B cell (primary cell): ENCODE data around the gene STK11. TPM values are rescaled to one million over a fixed set of nuclear protein-coding genes. Genes with fewer than 3 reads are reported as not detected.

Experiments
- ATAC-seq: fragments of 200-7000 bp; cut with Tn5 transposase; one replicate; pipeline ENCODE4 v1.10.0; 2021; ENCODE audit warnings: low read depth, mild to moderate bottlenecking, moderate number of reproducible peaks, moderate library complexity
- CTCF ChIA-PET: fragments of 350-600 bp; sonication (Branson Sonifier 250); formaldehyde crosslinking; loops from one replicate; lab custom pipeline; 2021; ENCODE audit warnings: antibody characterized with exemption, inconsistent platforms; lab: Charles Lee
- POLR2A ChIA-PET: fragments of 350-600 bp; sonication (Branson Sonifier 250); formaldehyde crosslinking; loops from one replicate; lab custom pipeline; 2021; ENCODE audit warnings: antibody characterized with exemption; lab: Charles Lee
- DNase-seq: peaks from one replicate; pipeline ENCODE4 v3.0.0; 2013
- H2AFZ ChIP-seq: 2 replicates; pipeline ENCODE4 v1.6.1; 2012; ENCODE audit warnings: mild to moderate bottlenecking, low read depth, low read length; ENCODE audit not compliant: insufficient read depth, poor library complexity, severe bottlenecking
- H3K27ac ChIP-seq, 2 donors: 1 replicate in 1 of 2; 2 replicates in 1 of 2; pipeline ENCODE4 v1.5.1; 2012 to 2013; ENCODE audit warnings: low read length in 2 of 2, mild to moderate bottlenecking in 2 of 2, moderate library complexity in 1 of 2
- H3K27me3 ChIP-seq, 4 experiments: fragments of 200-600 bp in 1 of 4; sonication (generic) in 1 of 4; replicated peaks in 1 of 4; 1 replicate in 2 of 4; 2 replicates in 2 of 4; pipeline versions ENCODE4 v1.6.1 to v1.7.0; 2013 to 2016; ENCODE audit warnings: low read length in 3 of 4, mild to moderate bottlenecking in 2 of 4, mixed read lengths in 1 of 4, moderate library complexity in 1 of 4; ENCODE audit not compliant: insufficient read depth in 4 of 4, control insufficient read depth in 3 of 4; ENCODE audit errors: control extremely low read depth in 1 of 4
- H3K36me3 ChIP-seq, 2 experiments: replicated peaks in 1 of 2; 1 replicate in 1 of 2; 2 replicates in 1 of 2; pipeline versions ENCODE4 v1.6.1 to v1.7.1; 2013; ENCODE audit warnings: low read length in 1 of 2; ENCODE audit not compliant: insufficient read depth in 2 of 2, control insufficient read depth in 1 of 2; ENCODE audit errors: control extremely low read depth in 1 of 2, extremely low read depth in 1 of 2
- H3K4me1 ChIP-seq, 2 donors: fragments of 200-600 bp in 1 of 2; sonication (generic) in 1 of 2; 1 replicate in 1 of 2; 2 replicates in 1 of 2; pipeline versions ENCODE4 v1.5.1 to v1.6.1; 2013 to 2017; ENCODE audit warnings: low read length in 2 of 2; ENCODE audit not compliant: control insufficient read depth in 2 of 2, insufficient read depth in 2 of 2
- H3K4me2 ChIP-seq: replicated peaks from 2 replicates; pipeline ENCODE3; 2012; ENCODE audit warnings: mild to moderate bottlenecking, low read depth, low read length; ENCODE audit not compliant: poor library complexity, severe bottlenecking
- H3K4me3 ChIP-seq, 5 experiments: fragments of 200-600 bp in 1 of 5; sonication (generic) in 1 of 5; 1 replicate in 3 of 5; 2 replicates in 2 of 5; pipeline versions ENCODE4 v1.5.1 to v1.7.0; 2011 to 2016; ENCODE audit warnings: low read length in 4 of 5, mild to moderate bottlenecking in 4 of 5, low read depth in 2 of 5, control low read depth in 1 of 5, moderate library complexity in 1 of 5; ENCODE audit not compliant: insufficient read depth in 1 of 5; ENCODE audit errors: control extremely low read depth in 1 of 5, extremely low read depth in 1 of 5
- H3K79me2 ChIP-seq: fragments of 200-600 bp; sonication (generic); one replicate; pipeline ENCODE4 v1.6.0; 2016; ENCODE audit warnings: low read length; ENCODE audit not compliant: control insufficient read depth, insufficient read depth
- H3K9ac ChIP-seq: fragments of 200-600 bp; sonication (generic); 2 replicates; pipeline ENCODE4 v1.6.1; 2017; ENCODE audit warnings: mild to moderate bottlenecking, low read length, moderate library complexity
- H3K9me3 ChIP-seq, 3 donors: one replicate each; pipeline versions ENCODE4 v1.6.1 to v1.7.1; 2013; ENCODE audit warnings: low read length in 2 of 3; ENCODE audit not compliant: control insufficient read depth in 2 of 3, insufficient read depth in 1 of 3; ENCODE audit errors: control extremely low read depth in 1 of 3
- H4K20me1 ChIP-seq: 2 replicates; pipeline ENCODE4 v1.6.0; 2012; ENCODE audit warnings: mild to moderate bottlenecking, low read length; ENCODE audit not compliant: insufficient read depth, control insufficient read depth, poor library complexity, severe bottlenecking
- H3K27ac Mint-ChIP-seq: one replicate; pipeline ENCODE4 v1.8.0; 2021; ENCODE audit warnings: mixed read lengths
- H3K27me3 Mint-ChIP-seq: one replicate; pipeline ENCODE4 v1.8.0; 2021; ENCODE audit warnings: mixed read lengths
- H3K4me1 Mint-ChIP-seq: one replicate; pipeline ENCODE4 v1.8.0; 2021; ENCODE audit warnings: mixed read lengths
- H3K4me3 Mint-ChIP-seq: one replicate; pipeline ENCODE4 v1.8.0; 2021; ENCODE audit warnings: mixed read lengths
- H3K9me3 Mint-ChIP-seq: one replicate; pipeline ENCODE4 v1.8.0; 2022; ENCODE audit warnings: mixed read lengths; ENCODE audit not compliant: insufficient read depth
- CTCF ChIP-seq: fragments of 200-600 bp; IDR thresholded peaks from one replicate; pipeline ENCODE4 v1.8.0; 2022; ENCODE audit warnings: antibody characterized with exemption, mild to moderate bottlenecking
- EZH2 ChIP-seq: IDR thresholded peaks from 2 replicates; pipeline ENCODE4 v1.6.1; 2012; ENCODE audit warnings: borderline replicate concordance, low read depth, mild to moderate bottlenecking, moderate library complexity, low read length; ENCODE audit not compliant: insufficient read depth, poor library complexity, severe bottlenecking
- WGBS: methylation state at CpG from one replicate; pipeline ENCODE4 v1.1.5; 2013; ENCODE audit warnings: missing lambda C conversion rate; ENCODE audit not compliant: insufficient coverage; 5-methylcytosine and 5-hydroxymethylcytosine counted together
- intact Hi-C: fragments of 100-400 bp; cut with micrococcal nuclease; formaldehyde crosslinking; loops from one replicate; pipeline ENCODE4 v1.10.0; 2022
- polyA plus RNA-seq: library from polyadenylated mRNA; depleted of rRNA; stranded (reverse); fragments of >200 nt; gene quantifications from 2 replicates; pipeline ENCODE4 v1.2.3, GENCODE V29; 2012
- total RNA-seq, 2 donors: library from RNA; stranded (reverse); fragments of 120-200 nt in 1 of 2; gene quantifications; 1 replicate in 1 of 2; 2 replicates in 1 of 2; pipeline versions ENCODE4 v1.2.3 to v1.2.4, GENCODE V29; 2013 to 2022

Gene STK11
- total and polyA plus RNA-seq, 2 donors (not counting 1 experiment from before 2014, with no cell fraction given), result 87.9 to 89.9 TPM

- H3K4me3 Mint-ChIP-seq, result peak overlapping the region; percentile 95
- peak overlapping the region; percentile 96 to 99 for H3K27ac ChIP-seq
- H3K4me2 ChIP-seq, result peak overlapping the region; percentile 83
- H3K36me3 ChIP-seq, result peaks cover 0 to 8% of the 10 kb centered on the region in 2 experiments
- H3K9me3 Mint-ChIP-seq, result no peaks in the 10 kb centered on the region
- H3K9me3 ChIP-seq, result no peaks in the 10 kb centered on the region
- intact Hi-C loops, result loop anchor here (1.0 to 5.0 kb wide), 3 partner anchors 16 to 163 kb away; partner anchors contain the start of gene GPX4
- TF ChIP-seq CTCF, result no peak
- TF ChIP-seq EZH2, result no peak
- H3K4me1 Mint-ChIP-seq, result peaks cover 76% of the 10 kb centered on the region
- H3K4me3 ChIP-seq, result peak overlapping the region in 4 of 5 experiments; percentile 48 to 64 (median 58)
- H3K27me3 Mint-ChIP-seq, result no peaks in the 10 kb centered on the region
- peak overlapping the region; percentile 48 for H2AFZ ChIP-seq
- WGBS, result 15% methylated on average over 21 of the region's 28 CpGs
- DNase-seq (no peak), ATAC-seq (peak; percentile 0)
- ChIA-PET CTCF (interaction anchor here (1.2 to 10.0 kb wide), 10 partner anchors 10 to 227 kb away, joined by 3 to 658 read pairs (median 4); partner anchors contain the start of genes ATP5F1D and FAM174C), POLR2A (interaction anchor here (0.6 to 11.0 kb wide), 7 partner anchors 9 to 356 kb away, joined by 3 to 402 read pairs (median 5); partner anchors contain the start of genes ATP5F1D, MIDN and WDR18)
- no peaks in the 10 kb centered on the region for H3K27me3 ChIP-seq
- H3K27ac Mint-ChIP-seq, result peak overlapping the region; percentile 100
- H4K20me1 ChIP-seq, result peaks cover 33% of the 10 kb centered on the region
- H3K79me2 ChIP-seq, result peaks cover 48% of the 10 kb centered on the region
- peaks cover 72 to 84% of the 10 kb centered on the region in 2 donors for H3K4me1 ChIP-seq
- H3K9ac ChIP-seq, result peak overlapping the region; percentile 57
Observed at GRCh38 chr19:1265615-1266128, 60.1 kb downstream of the STK11 start.
